ENCODE data around the gene CTNNA1. TPM values are rescaled to one million over a fixed set of nuclear protein-coding genes. Genes with fewer than 3 reads are reported as not detected.

Gene CTNNA1
- polyA plus RNA-seq, 1 donor (not counting 4 experiments of a cell fraction or from before 2014, with no cell fraction given), result 119 TPM

DNA sequence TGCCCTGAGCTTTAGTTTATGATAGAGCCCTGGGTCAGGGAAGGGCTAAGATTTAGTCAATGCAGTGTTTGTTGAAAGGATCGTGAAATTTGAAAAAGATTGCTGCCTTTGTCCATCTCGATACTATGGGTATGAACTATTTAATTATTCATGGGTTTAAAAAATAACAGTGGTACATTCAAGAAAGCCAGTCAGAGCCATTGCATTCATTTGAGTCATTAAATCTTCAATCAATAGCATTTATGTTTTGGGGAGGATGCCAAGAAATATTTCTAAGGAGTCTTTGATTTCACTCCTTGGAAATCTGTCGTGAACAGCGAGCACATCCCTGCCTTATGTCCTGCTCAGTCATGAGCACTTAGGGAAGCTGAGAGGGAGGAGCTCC lies 176.3 kb downstream of the CTNNA1 start:
- Histone ChIP-seq H3K4me2 (ENCODE audit: control insufficient read depth, extremely low read depth, insufficient read depth, low read depth, low read length) (no peak overlapping the region), H3K4me3 (ENCODE audit: control insufficient read depth in 2 of 3, extremely low read depth in 1 of 3, insufficient read depth in 2 of 3, low read depth in 1 of 3, low read length in 3 of 3) (no peak overlapping the region), H4K20me1 (ENCODE audit: control insufficient read depth, extremely low read depth, insufficient read depth, low read length) (no peaks in the 10 kb centered on the region), H3K79me2 (ENCODE audit: control insufficient read depth, insufficient read depth, low read length) (peaks cover 2% of the 10 kb centered on the region), H3K27me3 (ENCODE audit: control insufficient read depth, extremely low read depth, insufficient read depth, low read length) (no peaks in the 10 kb centered on the region), H3K9me1 (ENCODE audit: control insufficient read depth, extremely low read depth, insufficient read depth, low read length) (no peaks in the 10 kb centered on the region), H3K9me3 (ENCODE audit: control insufficient read depth, low read depth, low read length) (no peaks in the 10 kb centered on the region), H3K9ac (ENCODE audit: control insufficient read depth, extremely low read depth, insufficient read depth, low read length) (no peak overlapping the region), H3K27ac (ENCODE audit: control insufficient read depth, insufficient read depth, low read length) (no peak overlapping the region), H2AFZ (ENCODE audit: control insufficient read depth, low read length) (no peak overlapping the region), H3K4me1 (ENCODE audit: control insufficient read depth, extremely low read depth, insufficient read depth, low read length) (no peaks in the 10 kb centered on the region), H3K36me3 (ENCODE audit: control insufficient read depth in 2 of 2, extremely low read depth in 1 of 2, insufficient read depth in 2 of 2, low read length in 2 of 2) (peaks cover 66 to 73% of the 10 kb centered on the region in 2 experiments)
- FAIRE-seq (no peak), DNase-seq (ENCODE audit: low read depth, low spot score) (no peak)
- dilution Hi-C loops (cut with MboI; ENCODE audit: extremely low pct_ligation_motif_present, low sequenced_read_pairs), result no loop called here
- no peak for TF ChIP-seq EZH2 (IDR thresholded peaks at IDR 0.05; ENCODE audit: low read length)
- TF ChIP-seq, protein P1, sequence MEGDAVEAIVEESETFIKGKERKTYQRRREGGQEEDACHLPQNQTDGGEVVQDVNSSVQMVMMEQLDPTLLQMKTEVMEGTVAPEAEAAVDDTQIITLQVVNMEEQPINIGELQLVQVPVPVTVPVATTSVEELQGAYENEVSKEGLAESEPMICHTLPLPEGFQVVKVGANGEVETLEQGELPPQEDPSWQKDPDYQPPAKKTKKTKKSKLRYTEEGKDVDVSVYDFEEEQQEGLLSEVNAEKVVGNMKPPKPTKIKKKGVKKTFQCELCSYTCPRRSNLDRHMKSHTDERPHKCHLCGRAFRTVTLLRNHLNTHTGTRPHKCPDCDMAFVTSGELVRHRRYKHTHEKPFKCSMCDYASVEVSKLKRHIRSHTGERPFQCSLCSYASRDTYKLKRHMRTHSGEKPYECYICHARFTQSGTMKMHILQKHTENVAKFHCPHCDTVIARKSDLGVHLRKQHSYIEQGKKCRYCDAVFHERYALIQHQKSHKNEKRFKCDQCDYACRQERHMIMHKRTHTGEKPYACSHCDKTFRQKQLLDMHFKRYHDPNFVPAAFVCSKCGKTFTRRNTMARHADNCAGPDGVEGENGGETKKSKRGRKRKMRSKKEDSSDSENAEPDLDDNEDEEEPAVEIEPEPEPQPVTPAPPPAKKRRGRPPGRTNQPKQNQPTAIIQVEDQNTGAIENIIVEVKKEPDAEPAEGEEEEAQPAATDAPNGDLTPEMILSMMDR (optimal IDR thresholded peaks at IDR 0.05 in 1 of 3, IDR thresholded peaks at IDR 0.05 in 1 of 3, conservative IDR thresholded peaks at IDR 0.05 in 1 of 3; ENCODE audit: extremely low read depth in 1 of 3, insufficient read depth in 2 of 3, low read length in 3 of 3), result no peak

DNA sequence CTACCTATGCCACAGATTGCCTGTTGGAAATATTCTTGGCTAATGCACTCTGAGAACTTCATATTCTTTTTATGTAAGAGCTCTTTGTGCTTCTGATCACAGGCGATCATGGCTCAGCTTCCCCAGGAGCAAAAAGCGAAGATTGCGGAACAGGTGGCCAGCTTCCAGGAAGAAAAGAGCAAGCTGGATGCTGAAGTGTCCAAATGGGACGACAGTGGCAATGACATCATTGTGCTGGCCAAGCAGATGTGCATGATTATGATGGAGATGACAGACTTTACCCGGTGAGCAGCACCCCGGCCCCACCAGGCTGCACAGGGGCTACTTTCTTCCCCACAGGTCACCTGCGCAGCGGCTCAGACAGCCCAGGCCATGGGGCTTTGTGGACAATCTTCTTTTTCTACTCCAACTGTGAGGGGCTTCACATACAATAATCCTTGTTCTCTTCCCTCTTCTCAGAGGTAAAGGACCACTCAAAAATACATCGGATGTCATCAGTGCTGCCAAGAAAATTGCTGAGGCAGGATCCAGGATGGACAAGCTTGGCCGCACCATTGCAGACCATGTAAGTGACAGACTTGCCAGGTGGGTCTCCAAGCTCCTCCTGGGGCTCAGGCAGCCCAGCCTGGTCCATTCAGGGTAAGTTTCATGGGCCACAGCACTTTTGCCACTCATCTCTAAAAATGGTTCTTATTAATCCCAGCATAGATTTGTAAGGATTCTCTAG lies 177.3 kb downstream of the CTNNA1 start:
- Histone ChIP-seq H3K9me1 (ENCODE audit: control insufficient read depth, extremely low read depth, insufficient read depth, low read length) (no peaks in the 10 kb centered on the region), H3K4me3 (ENCODE audit: control insufficient read depth in 2 of 3, extremely low read depth in 1 of 3, insufficient read depth in 2 of 3, low read depth in 1 of 3, low read length in 3 of 3) (no peak overlapping the region), H3K9me3 (ENCODE audit: control insufficient read depth, low read depth, low read length) (no peaks in the 10 kb centered on the region), H3K27ac (ENCODE audit: control insufficient read depth, insufficient read depth, low read length) (no peak overlapping the region), H3K4me2 (ENCODE audit: control insufficient read depth, extremely low read depth, insufficient read depth, low read depth, low read length) (no peak overlapping the region), H3K79me2 (ENCODE audit: control insufficient read depth, insufficient read depth, low read length) (peaks cover 2% of the 10 kb centered on the region), H2AFZ (ENCODE audit: control insufficient read depth, low read length) (no peak overlapping the region), H4K20me1 (ENCODE audit: control insufficient read depth, extremely low read depth, insufficient read depth, low read length) (no peaks in the 10 kb centered on the region), H3K27me3 (ENCODE audit: control insufficient read depth, extremely low read depth, insufficient read depth, low read length) (no peaks in the 10 kb centered on the region), H3K9ac (ENCODE audit: control insufficient read depth, extremely low read depth, insufficient read depth, low read length) (no peak overlapping the region), H3K36me3 (ENCODE audit: control insufficient read depth in 2 of 2, extremely low read depth in 1 of 2, insufficient read depth in 2 of 2, low read length in 2 of 2) (peaks cover 61 to 71% of the 10 kb centered on the region in 2 experiments), H3K4me1 (ENCODE audit: control insufficient read depth, extremely low read depth, insufficient read depth, low read length) (no peaks in the 10 kb centered on the region)
- no peak for FAIRE-seq
- no peak for DNase-seq (ENCODE audit: low read depth, low spot score)
- TF ChIP-seq, protein P1 (optimal IDR thresholded peaks at IDR 0.05 in 1 of 3, IDR thresholded peaks at IDR 0.05 in 1 of 3, conservative IDR thresholded peaks at IDR 0.05 in 1 of 3; ENCODE audit: extremely low read depth in 1 of 3, insufficient read depth in 2 of 3, low read length in 3 of 3), result no peak
- no peak for TF ChIP-seq EZH2 (IDR thresholded peaks at IDR 0.05; ENCODE audit: low read length)
- dilution Hi-C loops (cut with MboI; ENCODE audit: extremely low pct_ligation_motif_present, low sequenced_read_pairs), result no loop called here

All from keratinocyte (primary cell).